ENCODE measurements around the gene ERBB3.
A peak's percentile ranks its signal among the peaks of the same experiment; 100 is the strongest.
"Not testable (repeated sequence)": the region's sequence is repeated elsewhere in the genome, so short reads cannot be mapped to it uniquely, and the experiment has no call there.

Gene ERBB3

GRCh38 chr12:56114084-56114483 is 34.1 kb downstream of the ERBB3 start:
- no peak for DNase-seq (ENCODE audit: low spot score)

- no peak for DNase-seq (ENCODE audit: low spot score)
These were observed 35.4 kb downstream of the ERBB3 start for GRCh38 chr12:56115329-56115728.

- DNase-seq (ENCODE audit: low spot score), result peak; percentile 99
These were observed 36.5 kb downstream of the ERBB3 start, which contains the start of gene RPL41 for GRCh38 chr12:56116267-56117081. TSS of gene RPL41 (plus strand) at chr12:56116633.

GRCh38 chr12:56117082-56117706 is 37.2 kb downstream of the ERBB3 start:
- not testable (repeated sequence) for DNase-seq (ENCODE audit: low spot score)

- peak; percentile 98 for DNase-seq (ENCODE audit: low spot score)
These were observed 38.1 kb downstream of the ERBB3 start, which contains the start of gene ZC3H10 for GRCh38 chr12:56117778-56118687. TSS of gene ZC3H10 (plus strand) at chr12:56118266. CDS start at chr12:56120563, 2,297 bp downstream.

- DNase-seq (ENCODE audit: low spot score), result no peak
These were observed 38.9 kb downstream of the ERBB3 start for GRCh38 chr12:56118688-56119357.

- peak; percentile 90 for DNase-seq (ENCODE audit: low spot score)
These were observed 39.4 kb downstream of the ERBB3 start for GRCh38 chr12:56119361-56119796.

- DNase-seq (ENCODE audit: low spot score), result no peak
These were observed 40.3 kb downstream of the ERBB3 start for GRCh38 chr12:56120158-56120846.

GRCh38 chr12:56121204-56121870 is 41.4 kb downstream of the ERBB3 start:
- no peak for DNase-seq (ENCODE audit: low spot score)

GRCh38 chr12:56122637-56123036 is 42.7 kb downstream of the ERBB3 start:
- DNase-seq (ENCODE audit: low spot score), result no peak

GRCh38 chr12:56124133-56124532 is 44.2 kb downstream of the ERBB3 start:
- no peak for DNase-seq (ENCODE audit: low spot score)

GRCh38 chr12:56126732-56127239 is 46.8 kb downstream of the ERBB3 start:
- DNase-seq (ENCODE audit: low spot score), result peak; percentile 52

GRCh38 chr12:56127485-56127887 is 47.5 kb downstream of the ERBB3 start:
- no peak for DNase-seq (ENCODE audit: low spot score)

- peak; percentile 99 for DNase-seq (ENCODE audit: low spot score)
These were observed 48.1 kb downstream of the ERBB3 start, which contains the start of gene ESYT1 for GRCh38 chr12:56127888-56128669. TSS of gene ESYT1 (plus strand) at chr12:56128267. CDS start at chr12:56128320, 53 bp downstream.

- no peak for DNase-seq (ENCODE audit: low spot score)
These were observed 48.8 kb downstream of the ERBB3 start for GRCh38 chr12:56128670-56129205.

GRCh38 chr12:56129206-56129941 is 49.4 kb downstream of the ERBB3 start:
- no peak for DNase-seq (ENCODE audit: low spot score)

- DNase-seq (ENCODE audit: low spot score), result no peak
These were observed 50.1 kb downstream of the ERBB3 start for GRCh38 chr12:56129942-56130495.

- DNase-seq (ENCODE audit: low spot score), result no peak
These were observed 50.9 kb downstream of the ERBB3 start for GRCh38 chr12:56130876-56131275.

Measured in pons (tissue), 1 donor.